Stimulated activated CD4-positive, alpha-beta T cell treated with anti-CD3 and anti-CD28 coated beads, Interleukin-12 subunit alpha, Interleukin-12 subunit beta, amount 100 ng/mL, for 24 hours (primary cell): ENCODE data around the gene ZBTB48.
"Not testable (repeated sequence)": the region's sequence is repeated elsewhere in the genome, so short reads cannot be mapped to it uniquely, and the experiment has no call there.

Experiments
- DNase-seq, 2 experiments: peaks; one replicate each; pipeline ENCODE4 v3.0.0-alpha.2; 2020; ENCODE audit warnings: low read depth in 2 of 2

The ZBTB48 gene

GRCh38 chr1:6591222-6591621 lies 11.4 kb downstream of the ZBTB48 start:
- no peak for DNase-seq

GRCh38 chr1:6591644-6592043 lies 11.8 kb downstream of the ZBTB48 start:
- no peak for DNase-seq

GRCh38 chr1:6592441-6592840 lies 12.6 kb downstream of the ZBTB48 start:
- no peak for DNase-seq

GRCh38 chr1:6592865-6593593 lies 13.2 kb downstream of the ZBTB48 start:
- DNase-seq: no peak

- DNase-seq: no peak
Observed at GRCh38 chr1:6593810-6594209, 14.0 kb downstream of the ZBTB48 start.

GRCh38 chr1:6594977-6595740 lies 15.4 kb downstream of the ZBTB48 start:
- DNase-seq: no peak

- DNase-seq: no peak
Observed at GRCh38 chr1:6596351-6596750, 16.6 kb downstream of the ZBTB48 start.

- no peak for DNase-seq
Observed at GRCh38 chr1:6596886-6597776, 17.3 kb downstream of the ZBTB48 start.

GRCh38 chr1:6597777-6598131 lies 18.0 kb downstream of the ZBTB48 start:
- no peak for DNase-seq

- DNase-seq: peak in 1 of 2 experiments; percentile 43
Observed at GRCh38 chr1:6599141-6599975, 19.6 kb downstream of the ZBTB48 start.

- DNase-seq: not testable (repeated sequence)
Observed at GRCh38 chr1:6599991-6600390, 20.2 kb downstream of the ZBTB48 start.

GRCh38 chr1:6600410-6601048 lies 20.7 kb downstream of the ZBTB48 start:
- no peak for DNase-seq

GRCh38 chr1:6601049-6601922 lies 21.5 kb downstream of the ZBTB48 start:
- peak; percentile 75 to 79 for DNase-seq

- DNase-seq: no peak
Observed at GRCh38 chr1:6601923-6602668, 22.3 kb downstream of the ZBTB48 start.

GRCh38 chr1:6602669-6603237 lies 23.0 kb downstream of the ZBTB48 start, which contains the start of gene KLHL21:
Gene KLHL21 (minus strand): TSS chr1:6602869. CDS start chr1:6602817, 52 bp downstream.
- peak; percentile 71 to 81 for DNase-seq

GRCh38 chr1:6603238-6603914 lies 23.6 kb downstream of the ZBTB48 start:
- peak in 1 of 2 experiments; percentile 44 for DNase-seq

- no peak for DNase-seq
Observed at GRCh38 chr1:6603915-6604558, 24.2 kb downstream of the ZBTB48 start.
